ENCODE results near the gene MAK.

- TF ChIP-seq POLR2A (IDR thresholded peaks at IDR 0.05), result no peak
- no peak for TF ChIP-seq CTCF (IDR thresholded peaks at IDR 0.05 in 8 of 11, conservative IDR thresholded peaks at IDR 0.05 in 3 of 11)
These were observed 82.3 kb downstream of the MAK start for GRCh38 chr6:10756085-10756484.
